CD14-positive monocyte (primary cell): Measurements from ENCODE around the gene ZNF277. TPM values are rescaled to one million over a fixed set of nuclear protein-coding genes. Genes with fewer than 3 reads are reported as not detected.

ENCODE experiments used
- DNase-seq, 3 donors: peaks; one replicate each; pipeline ENCODE4 v3.0.0-alpha.2; 2011 to 2022
- H2AFZ ChIP-seq: 2 replicates; pipeline ENCODE4 v1.6.0; 2012; ENCODE audit warnings: mild to moderate bottlenecking, low read depth, low read length, inconsistent platforms; ENCODE audit not compliant: insufficient read depth, poor library complexity, severe bottlenecking
- H3K27ac ChIP-seq, 2 donors: 1 replicate in 1 of 2; 2 replicates in 1 of 2; pipeline ENCODE4 v1.5.1; 2012 to 2013; ENCODE audit warnings: low read length in 2 of 2, control low read depth in 1 of 2, inconsistent platforms in 1 of 2, low read depth in 1 of 2, mild to moderate bottlenecking in 1 of 2
- H3K27me3 ChIP-seq, 2 donors: one replicate each; pipeline versions ENCODE4 v1.6.0 to v1.6.1; 2011 to 2013; ENCODE audit warnings: low read length in 2 of 2; ENCODE audit not compliant: control insufficient read depth in 2 of 2, insufficient read depth in 2 of 2
- H3K36me3 ChIP-seq, 2 donors: replicated peaks in 1 of 2; 1 replicate in 1 of 2; 2 replicates in 1 of 2; pipeline versions ENCODE4 v1.5.1 to v1.6.1; 2012 to 2013; ENCODE audit warnings: low read length in 2 of 2, control low read depth in 1 of 2, inconsistent platforms in 1 of 2, mild to moderate bottlenecking in 1 of 2; ENCODE audit not compliant: insufficient read depth in 2 of 2, control insufficient read depth in 1 of 2
- H3K4me1 ChIP-seq, 2 donors: 1 replicate in 1 of 2; 2 replicates in 1 of 2; pipeline versions ENCODE4 v1.5.1 to v1.6.1; 2012 to 2013; ENCODE audit warnings: low read length in 2 of 2, control low read depth in 1 of 2, inconsistent platforms in 1 of 2, mild to moderate bottlenecking in 1 of 2, moderate library complexity in 1 of 2; ENCODE audit not compliant: insufficient read depth in 2 of 2, control insufficient read depth in 1 of 2
- H3K4me2 ChIP-seq: replicated peaks from 2 replicates; pipeline ENCODE3; 2012; ENCODE audit warnings: low read length, moderate library complexity, mild to moderate bottlenecking; ENCODE audit not compliant: poor library complexity, severe bottlenecking; ENCODE audit errors: extremely low read depth
- H3K4me3 ChIP-seq, 3 experiments: fragments of 200-600 bp in 1 of 3; sonication (generic) in 1 of 3; replicated peaks in 1 of 3; 1 replicate in 2 of 3; 2 replicates in 1 of 3; pipeline ENCODE4 v1.5.1; 2011 to 2013; ENCODE audit warnings: low read length in 3 of 3, mild to moderate bottlenecking in 3 of 3, control low read depth in 2 of 3, low read depth in 2 of 3, inconsistent platforms in 1 of 3, moderate library complexity in 1 of 3
- H3K79me2 ChIP-seq: 2 replicates; pipeline ENCODE4 v1.6.0; 2012; ENCODE audit warnings: mild to moderate bottlenecking, control low read depth, inconsistent platforms, low read length, moderate library complexity; ENCODE audit not compliant: insufficient read depth
- H3K9ac ChIP-seq: 2 replicates; pipeline ENCODE4 v1.6.0; 2017; ENCODE audit warnings: low read length, mild to moderate bottlenecking; ENCODE audit not compliant: insufficient read depth, poor library complexity, severe bottlenecking
- H3K9me3 ChIP-seq, 2 donors: replicated peaks in 1 of 2; 1 replicate in 1 of 2; 2 replicates in 1 of 2; pipeline versions ENCODE4 v1.5.1 to v1.6.1; 2012 to 2013; ENCODE audit warnings: low read length in 2 of 2, control low read depth in 1 of 2; ENCODE audit not compliant: control insufficient read depth in 1 of 2, insufficient read depth in 1 of 2
- H4K20me1 ChIP-seq: 2 replicates; pipeline ENCODE4 v1.6.0; 2012; ENCODE audit warnings: mild to moderate bottlenecking, low read length, control low read depth, moderate library complexity; ENCODE audit not compliant: insufficient read depth
- H3K27ac Mint-ChIP-seq, 7 donors: one replicate each; pipeline ENCODE4 v1.8.0; 2020; ENCODE audit warnings: mild to moderate bottlenecking in 7 of 7, mixed read lengths in 7 of 7, moderate library complexity in 6 of 7, inconsistent platforms in 2 of 7
- H3K27me3 Mint-ChIP-seq, 3 donors: one replicate each; pipeline ENCODE4 v1.8.0; 2021 to 2022; ENCODE audit warnings: low read depth in 3 of 3, mild to moderate bottlenecking in 3 of 3, mixed read lengths in 3 of 3, moderate library complexity in 3 of 3, inconsistent platforms in 1 of 3
- H3K36me3 Mint-ChIP-seq, 2 donors: one replicate each; pipeline ENCODE4 v1.8.0; 2020; ENCODE audit warnings: mixed read lengths in 2 of 2, inconsistent platforms in 1 of 2, mild to moderate bottlenecking in 1 of 2
- H3K4me1 Mint-ChIP-seq: one replicate; pipeline ENCODE4 v1.8.0; 2020; ENCODE audit warnings: mild to moderate bottlenecking, mixed read lengths
- H3K4me3 Mint-ChIP-seq, 2 donors: one replicate each; pipeline ENCODE4 v1.8.0; 2020; ENCODE audit warnings: mild to moderate bottlenecking in 2 of 2, mixed read lengths in 2 of 2, moderate library complexity in 1 of 2
- H3K9me3 Mint-ChIP-seq, 7 donors: one replicate each; pipeline ENCODE4 v1.8.0; 2020 to 2022; ENCODE audit warnings: mixed read lengths in 7 of 7, mild to moderate bottlenecking in 6 of 7, moderate library complexity in 6 of 7, inconsistent platforms in 2 of 7
- WGBS: methylation state at CpG from one replicate; pipeline ENCODE4 v1.1.5; 2013; ENCODE audit warnings: missing lambda C conversion rate; ENCODE audit not compliant: insufficient coverage; 5-methylcytosine and 5-hydroxymethylcytosine counted together
- intact Hi-C, 2 donors: fragments of 100-400 bp; cut with micrococcal nuclease; formaldehyde crosslinking; loops; one replicate each; pipeline versions ENCODE4 v1.15.0 to v1.15.1; 2023
- polyA plus RNA-seq, 3 donors: library from polyadenylated mRNA; depleted of rRNA in 1 of 3; unstranded in 2 of 3; stranded (reverse) in 1 of 3; fragments of 300-500 nt in 2 of 3; fragments of >200 nt in 1 of 3; fragmentation: Illumina TruSeq in 2 of 3; gene quantifications; 1 replicate in 2 of 3; 2 replicates in 1 of 3; pipeline ENCODE4 v1.2.3, GENCODE V29; 2012 to 2021
- TF ChIP-seq, protein P1 (sequence below): fragments of 200-600 bp; IDR thresholded peaks from one replicate; pipeline ENCODE4 v1.8.0; 2022; ENCODE audit warnings: antibody characterized with exemption, mild to moderate bottlenecking

ZNF277 gene
- polyA plus RNA-seq, 3 donors = 17.5 to 20.7 (median 20.0) TPM

DNA sequence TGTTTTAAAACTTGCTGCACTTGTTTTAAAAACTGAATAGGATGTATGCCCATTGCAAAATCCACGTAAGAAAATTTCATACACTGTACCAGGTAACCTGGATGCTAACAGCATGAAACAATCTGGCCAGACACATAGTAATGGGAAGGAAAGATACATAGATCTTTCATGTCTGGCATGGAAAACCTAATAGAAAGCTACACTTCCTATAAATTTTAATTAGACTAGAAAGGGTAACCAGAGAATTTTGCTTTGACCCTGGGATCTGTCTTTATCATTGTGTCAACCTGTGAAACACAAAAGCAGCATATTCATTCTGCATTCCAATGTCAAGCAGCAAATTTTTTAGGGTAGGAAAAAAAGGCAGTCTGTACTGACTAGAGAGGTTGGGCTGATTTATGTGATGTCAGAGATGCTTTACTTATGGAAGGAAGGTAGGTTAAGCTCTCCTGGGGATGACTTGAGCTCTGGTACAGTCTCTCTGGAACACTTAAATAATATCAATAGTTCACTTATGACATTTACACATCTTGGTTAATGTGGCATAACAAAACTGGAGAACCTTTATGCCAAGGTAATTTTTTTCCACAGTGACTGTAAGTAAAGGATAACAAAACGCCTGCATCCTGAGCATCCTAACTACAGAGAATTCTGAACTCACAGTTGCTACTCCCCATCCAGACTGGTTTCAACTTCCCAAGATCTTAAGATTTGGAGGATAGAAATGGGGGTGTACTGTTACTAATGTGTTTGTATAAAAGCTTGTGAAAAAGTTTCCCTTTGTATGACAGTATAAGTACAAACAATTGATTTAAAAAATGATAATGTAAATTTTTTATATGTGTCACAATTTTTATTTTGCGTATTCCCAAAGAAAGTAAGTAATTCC is 45.0 kb upstream of the ZNF277 start:
- peaks cover 0 to 2% (median 1%) of the 10 kb centered on the region in 3 donors for H3K27me3 Mint-ChIP-seq

DNA sequence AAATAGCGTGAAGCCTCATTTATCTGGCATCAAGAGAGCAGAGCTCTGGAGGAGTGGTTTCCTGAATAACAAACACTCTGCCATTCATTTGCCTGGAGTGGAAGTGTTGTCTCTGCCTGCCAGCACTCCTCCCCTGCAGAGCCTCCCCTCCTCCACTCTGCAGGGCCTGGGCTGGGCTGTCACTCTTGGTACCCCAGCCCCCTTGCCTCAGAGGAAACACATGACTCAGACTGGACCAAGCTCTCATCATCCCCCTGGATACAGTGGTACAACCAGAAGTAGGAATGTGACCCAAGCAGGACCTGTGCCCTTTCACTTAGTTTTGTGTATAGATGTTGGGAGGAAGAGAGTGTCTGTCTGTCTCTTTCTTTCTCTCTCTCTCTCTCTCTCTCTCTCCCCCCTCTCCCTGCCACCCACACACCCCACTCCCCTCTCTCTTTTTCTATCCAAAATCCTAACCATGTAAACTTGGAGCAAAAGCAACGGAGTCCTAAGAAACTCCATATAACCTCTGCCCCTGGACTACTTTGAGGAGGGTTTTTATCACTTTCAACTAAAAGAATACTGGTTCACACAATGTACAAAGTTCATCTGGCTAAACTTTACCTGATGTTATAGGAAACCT is 44.2 kb upstream of the ZNF277 start:
- no peak overlapping the region for H3K4me3 Mint-ChIP-seq
- Histone ChIP-seq H3K27ac (no peak overlapping the region), H2AFZ (no peak overlapping the region), H3K9ac (no peak overlapping the region), H3K27me3 (peaks cover 0 to under 1% of the 10 kb centered on the region in 2 donors), H3K4me3 (no peak overlapping the region), H3K4me2 (no peak overlapping the region), H3K4me1 (peaks cover 6 to 8% of the 10 kb centered on the region in 2 donors), H3K9me3 (no peaks in the 10 kb centered on the region), H3K79me2 (no peaks in the 10 kb centered on the region), H4K20me1 (no peaks in the 10 kb centered on the region), H3K36me3 (no peaks in the 10 kb centered on the region)
- TF ChIP-seq, protein P1, sequence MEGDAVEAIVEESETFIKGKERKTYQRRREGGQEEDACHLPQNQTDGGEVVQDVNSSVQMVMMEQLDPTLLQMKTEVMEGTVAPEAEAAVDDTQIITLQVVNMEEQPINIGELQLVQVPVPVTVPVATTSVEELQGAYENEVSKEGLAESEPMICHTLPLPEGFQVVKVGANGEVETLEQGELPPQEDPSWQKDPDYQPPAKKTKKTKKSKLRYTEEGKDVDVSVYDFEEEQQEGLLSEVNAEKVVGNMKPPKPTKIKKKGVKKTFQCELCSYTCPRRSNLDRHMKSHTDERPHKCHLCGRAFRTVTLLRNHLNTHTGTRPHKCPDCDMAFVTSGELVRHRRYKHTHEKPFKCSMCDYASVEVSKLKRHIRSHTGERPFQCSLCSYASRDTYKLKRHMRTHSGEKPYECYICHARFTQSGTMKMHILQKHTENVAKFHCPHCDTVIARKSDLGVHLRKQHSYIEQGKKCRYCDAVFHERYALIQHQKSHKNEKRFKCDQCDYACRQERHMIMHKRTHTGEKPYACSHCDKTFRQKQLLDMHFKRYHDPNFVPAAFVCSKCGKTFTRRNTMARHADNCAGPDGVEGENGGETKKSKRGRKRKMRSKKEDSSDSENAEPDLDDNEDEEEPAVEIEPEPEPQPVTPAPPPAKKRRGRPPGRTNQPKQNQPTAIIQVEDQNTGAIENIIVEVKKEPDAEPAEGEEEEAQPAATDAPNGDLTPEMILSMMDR = no peak
- DNase-seq = no peak
- H3K9me3 Mint-ChIP-seq = no peaks in the 10 kb centered on the region
- H3K27me3 Mint-ChIP-seq = peaks cover 0 to 2% (median 1%) of the 10 kb centered on the region in 3 donors
- intact Hi-C loops = no loop called here
- H3K36me3 Mint-ChIP-seq = peaks cover 0 to 1% of the 10 kb centered on the region in 2 donors
- H3K27ac Mint-ChIP-seq = no peak overlapping the region
- H3K4me1 Mint-ChIP-seq = peaks cover 10% of the 10 kb centered on the region
- WGBS = no CpG with 5 or more reads among the region's 2 CpGs

More for the DNA sequence above, 45.0 kb upstream of the ZNF277 start:
- no peak for DNase-seq
- H3K27ac ChIP-seq = no peak overlapping the region
- TF ChIP-seq, protein P1 = no peak
- H3K4me3 Mint-ChIP-seq = no peak overlapping the region
- peaks cover 0 to 1% of the 10 kb centered on the region in 2 donors for H3K36me3 Mint-ChIP-seq
- H3K27ac Mint-ChIP-seq = no peak overlapping the region
- no peaks in the 10 kb centered on the region for H3K79me2 ChIP-seq
- no peaks in the 10 kb centered on the region for H3K9me3 ChIP-seq
- peaks cover 6 to 8% of the 10 kb centered on the region in 2 donors for H3K4me1 ChIP-seq
- H3K9me3 Mint-ChIP-seq = no peaks in the 10 kb centered on the region
- no peaks in the 10 kb centered on the region for H3K36me3 ChIP-seq
- H3K27me3 ChIP-seq = peaks cover 0 to 2% of the 10 kb centered on the region in 2 donors
- H4K20me1 ChIP-seq = no peaks in the 10 kb centered on the region
- intact Hi-C loops = no loop called here
- no peak overlapping the region for H3K4me3 ChIP-seq
- H3K4me1 Mint-ChIP-seq = peaks cover 10% of the 10 kb centered on the region
- no peak overlapping the region for H3K9ac ChIP-seq
- WGBS = no CpG with 5 or more reads among the region's 3 CpGs
- no peak overlapping the region for H2AFZ ChIP-seq
- no peak overlapping the region for H3K4me2 ChIP-seq
